GM12873 (cell line): ENCODE results near the gene KHDRBS2.

Source experiments
- CTCF ChIP-seq: IDR thresholded peaks from 2 replicates; pipeline ENCODE4 v1.5.1; 2012; ENCODE audit warnings: low read depth, mild to moderate bottlenecking, moderate library complexity, low read length, control low read depth; ENCODE audit not compliant: insufficient read depth; ENCODE audit errors: missing control alignments

KHDRBS2 gene

GRCh38 chr6:62288562-62288961 is 2.5 kb upstream of the KHDRBS2 start:
- no peak for TF ChIP-seq CTCF

DNA sequence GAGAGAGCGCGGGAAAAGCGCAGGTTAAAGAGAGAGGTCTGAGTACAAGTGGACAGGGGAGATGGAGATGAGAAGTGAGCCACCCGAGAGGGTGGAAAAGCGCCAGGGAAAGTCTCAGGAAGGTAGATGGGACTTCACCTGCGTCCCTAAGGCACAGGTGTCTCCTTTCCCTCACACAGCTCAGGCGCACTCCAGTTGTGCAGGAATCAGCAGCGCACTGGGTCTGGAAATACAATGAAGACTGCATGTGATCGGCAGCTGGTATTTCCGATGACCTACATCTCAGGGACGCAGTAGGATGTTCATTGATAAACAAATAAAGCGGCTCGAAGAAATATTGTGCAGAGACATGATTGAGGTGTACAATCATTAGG is 432 bp upstream of the KHDRBS2 start:
- TF ChIP-seq CTCF: no peak

DNA sequence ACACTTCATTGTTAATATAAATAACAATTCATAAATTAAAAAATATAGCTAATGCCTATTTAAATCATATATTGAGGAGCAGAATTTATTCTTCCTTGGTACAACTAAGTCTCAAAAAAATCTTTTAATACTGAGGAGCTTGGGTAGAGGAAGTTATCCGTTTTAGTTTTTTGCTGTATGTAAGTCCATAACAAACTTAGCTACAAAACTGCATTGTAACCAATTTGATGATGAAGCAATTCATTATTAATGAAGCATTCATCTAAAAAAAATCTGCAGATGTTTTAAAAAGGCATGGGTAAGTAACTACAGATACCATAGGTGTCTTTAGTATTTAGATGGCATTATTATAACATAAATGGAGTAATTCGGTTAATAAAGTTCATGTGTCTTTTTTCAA is 1.3 kb downstream of the KHDRBS2 start:
- no peak for TF ChIP-seq CTCF

- peak; percentile 50 for TF ChIP-seq CTCF
These were observed 2.1 kb downstream of the KHDRBS2 start for GRCh38 chr6:62283796-62284411.

DNA sequence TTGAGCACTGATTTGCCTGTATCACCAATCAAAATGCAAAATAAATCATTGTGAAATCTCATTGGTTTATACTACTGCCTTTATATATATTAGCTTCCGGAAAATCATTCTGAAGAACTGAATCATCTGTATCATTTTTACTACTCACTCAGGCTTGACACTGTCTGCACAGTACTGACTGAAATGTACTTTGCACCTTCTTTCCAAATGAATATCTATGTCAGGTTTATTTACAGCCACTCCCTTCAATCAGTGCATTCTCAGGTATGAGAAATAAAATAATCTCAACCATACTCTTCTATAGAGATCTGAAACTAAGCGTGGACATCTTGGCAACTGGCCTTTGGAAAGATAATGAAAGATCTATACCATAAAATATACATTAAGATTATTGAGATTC is 2.7 kb downstream of the KHDRBS2 start:
- no peak for TF ChIP-seq CTCF

GRCh38 chr6:62280099-62280498 is 5.9 kb downstream of the KHDRBS2 start:
- TF ChIP-seq CTCF: no peak

GRCh38 chr6:62272114-62272513 is 13.9 kb downstream of the KHDRBS2 start:
- TF ChIP-seq CTCF: no peak
